Activated CD4-positive, alpha-beta T cell treated with anti-CD3 and anti-CD28 coated beads for 4 hours (primary cell): Measurements from ENCODE around the gene HS3ST3B1.

Experiments
- DNase-seq, 2 donors: peaks; one replicate each; pipeline ENCODE4 v3.0.0-alpha.2; 2020

The HS3ST3B1 gene

DNA sequence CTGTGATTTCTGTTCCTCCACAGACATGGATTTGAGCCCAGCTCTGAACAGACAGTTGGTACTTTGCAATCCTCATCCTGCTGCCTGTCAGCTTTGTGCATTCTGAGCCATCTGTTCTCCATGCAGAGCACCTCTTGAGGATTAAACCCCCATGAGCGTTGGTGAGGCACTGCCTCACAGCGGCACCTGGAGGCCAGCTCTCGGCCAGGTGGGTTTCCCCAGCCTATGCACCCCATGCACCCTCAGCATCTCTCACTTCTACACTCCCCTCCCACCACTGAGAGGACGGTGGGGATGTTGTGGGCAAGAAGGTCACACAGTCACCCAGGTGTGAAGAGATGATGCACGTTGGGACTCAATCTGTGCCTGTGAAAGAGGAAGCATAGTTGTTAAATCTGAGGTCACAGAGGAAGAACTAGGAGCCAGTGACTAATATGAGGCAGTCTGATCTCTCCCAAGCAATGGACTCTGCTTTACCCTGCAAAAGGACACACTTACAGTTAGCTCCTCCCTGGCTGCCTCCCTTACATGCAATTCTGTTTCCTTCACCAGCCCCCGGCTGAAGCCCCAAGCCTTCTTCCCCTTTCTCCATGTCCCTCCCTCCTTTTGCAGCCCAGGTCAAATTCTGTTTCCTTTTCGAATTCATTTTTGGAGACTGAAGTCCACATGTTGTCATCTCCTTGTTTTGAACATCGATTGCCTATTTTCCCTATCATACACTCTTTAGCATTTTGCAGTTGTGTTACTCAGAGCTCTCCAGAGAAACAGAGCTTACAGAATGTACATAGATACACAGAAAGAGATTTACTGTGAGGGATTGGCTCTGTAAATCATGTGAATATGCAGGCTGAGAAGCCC, 58.5 kb downstream of the HS3ST3B1 start:
- DNase-seq = no peak

DNA sequence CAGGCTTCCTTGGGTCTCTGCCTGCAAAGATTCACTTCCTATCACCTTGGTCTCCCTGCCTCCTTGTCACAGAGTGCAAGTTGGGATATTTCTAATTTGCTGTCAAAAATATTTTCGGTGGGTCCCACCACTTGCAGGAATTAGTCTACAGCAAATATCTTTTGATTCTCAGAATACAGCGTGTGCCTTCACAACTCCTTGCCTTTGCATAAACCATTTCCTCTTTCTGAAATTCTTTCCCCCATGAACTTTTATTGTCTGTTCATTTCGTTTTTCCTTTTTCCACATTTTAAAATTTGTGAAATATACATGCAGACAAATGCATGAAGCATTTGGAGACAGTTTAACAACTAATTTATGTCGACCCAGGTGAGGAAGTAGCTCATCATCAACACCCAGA, 60.0 kb downstream of the HS3ST3B1 start:
- no peak for DNase-seq

DNA sequence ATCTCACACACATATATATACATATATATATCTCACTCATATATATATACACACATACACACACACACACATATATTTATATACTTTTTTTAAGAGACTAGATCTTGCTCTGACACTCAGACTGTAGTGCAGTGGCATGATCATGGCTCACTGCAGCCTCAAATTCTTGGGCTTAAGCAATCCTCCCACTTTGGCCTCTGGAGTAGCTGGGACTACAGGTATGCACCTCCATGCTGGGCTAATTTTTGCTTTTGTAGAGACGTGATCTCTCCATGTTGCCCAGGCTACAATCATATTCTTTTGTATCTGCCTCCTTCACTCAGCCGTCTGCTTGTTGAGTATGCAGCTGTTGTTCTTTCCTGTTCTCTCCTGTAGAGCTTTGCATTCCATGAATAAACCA, 60.6 kb downstream of the HS3ST3B1 start:
- no peak for DNase-seq

DNA sequence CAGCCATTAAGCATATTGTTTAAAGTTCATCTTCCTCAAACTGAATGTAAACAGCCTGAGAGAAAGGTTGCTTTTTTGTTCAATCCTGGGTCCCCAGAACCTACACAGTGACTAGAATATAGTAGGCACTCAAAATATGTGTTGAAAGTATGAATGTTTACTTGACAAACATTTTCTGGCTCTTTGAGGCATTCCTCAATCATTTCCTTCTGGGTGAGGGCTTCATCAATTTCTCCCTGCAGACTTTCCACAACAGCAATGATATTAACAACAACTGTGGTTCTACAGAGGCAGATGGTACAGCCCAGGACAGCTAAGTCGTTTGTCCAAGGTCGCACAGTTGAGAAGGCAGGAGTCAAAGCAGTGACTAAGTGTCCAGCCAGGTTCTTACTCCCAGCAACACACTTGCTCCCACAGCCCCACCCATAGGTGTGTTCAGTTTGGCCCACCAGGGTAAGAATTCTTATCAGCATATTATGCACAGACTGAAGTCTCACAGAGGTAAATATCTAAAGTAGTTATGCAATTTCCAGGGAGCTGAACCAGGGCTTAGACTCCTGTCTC, 61.1 kb downstream of the HS3ST3B1 start:
- DNase-seq = no peak

- no peak for DNase-seq
Observed at GRCh38 chr17:14366199-14366598, 65.3 kb downstream of the HS3ST3B1 start.

DNA sequence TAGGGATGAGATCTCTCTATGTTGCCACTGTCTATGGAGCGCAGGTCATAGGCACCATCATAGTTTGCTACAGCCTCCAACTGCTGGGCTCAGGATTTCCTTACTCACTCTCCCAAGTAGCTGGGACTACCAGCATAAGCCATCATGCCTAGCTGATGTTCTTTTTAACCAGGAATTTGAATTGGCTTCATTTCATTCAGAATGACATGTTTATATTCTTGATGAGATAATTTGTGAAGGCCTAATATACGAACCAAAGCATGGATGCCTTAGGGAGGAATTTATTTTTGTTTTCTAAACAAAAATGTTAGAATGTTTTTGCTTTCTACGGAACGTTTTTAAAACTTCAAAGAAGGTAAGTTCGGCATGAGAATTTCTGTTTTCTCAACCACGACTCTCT, 71.6 kb downstream of the HS3ST3B1 start:
- DNase-seq = no peak

DNA sequence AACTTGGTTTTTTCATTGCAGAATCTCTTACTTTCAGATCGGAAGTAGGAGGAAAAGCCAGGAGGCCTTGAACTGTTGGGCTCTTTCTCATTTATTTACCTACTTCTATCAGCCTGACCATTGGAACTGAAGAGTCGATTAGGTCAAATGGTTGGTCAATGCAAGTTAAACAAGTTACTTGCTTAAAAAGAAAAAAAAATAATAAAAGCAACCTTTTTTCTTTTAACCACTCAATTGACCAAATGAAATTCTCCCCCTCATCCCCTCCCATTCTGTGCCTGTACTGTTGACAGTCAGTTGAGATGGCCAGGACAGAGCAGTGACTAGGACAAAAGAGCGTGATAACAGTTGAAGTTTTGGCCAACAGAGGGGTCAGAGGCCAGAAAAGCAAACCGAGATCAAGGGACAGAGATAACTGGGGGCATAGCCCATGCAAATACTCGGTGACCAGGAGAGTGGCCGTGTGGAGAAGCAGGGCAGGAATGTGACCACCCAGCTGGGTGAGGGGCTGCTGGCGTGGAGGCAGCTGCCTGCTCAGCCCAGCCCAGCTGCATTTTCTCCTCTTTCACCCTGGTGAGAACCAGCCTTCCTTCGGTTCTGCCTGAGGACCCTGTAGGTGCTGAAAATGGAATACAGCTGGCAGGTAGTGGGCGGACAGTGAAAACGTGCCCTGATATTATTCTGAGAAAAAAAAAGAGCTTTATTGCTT, 72.2 kb downstream of the HS3ST3B1 start:
- DNase-seq = no peak

DNA sequence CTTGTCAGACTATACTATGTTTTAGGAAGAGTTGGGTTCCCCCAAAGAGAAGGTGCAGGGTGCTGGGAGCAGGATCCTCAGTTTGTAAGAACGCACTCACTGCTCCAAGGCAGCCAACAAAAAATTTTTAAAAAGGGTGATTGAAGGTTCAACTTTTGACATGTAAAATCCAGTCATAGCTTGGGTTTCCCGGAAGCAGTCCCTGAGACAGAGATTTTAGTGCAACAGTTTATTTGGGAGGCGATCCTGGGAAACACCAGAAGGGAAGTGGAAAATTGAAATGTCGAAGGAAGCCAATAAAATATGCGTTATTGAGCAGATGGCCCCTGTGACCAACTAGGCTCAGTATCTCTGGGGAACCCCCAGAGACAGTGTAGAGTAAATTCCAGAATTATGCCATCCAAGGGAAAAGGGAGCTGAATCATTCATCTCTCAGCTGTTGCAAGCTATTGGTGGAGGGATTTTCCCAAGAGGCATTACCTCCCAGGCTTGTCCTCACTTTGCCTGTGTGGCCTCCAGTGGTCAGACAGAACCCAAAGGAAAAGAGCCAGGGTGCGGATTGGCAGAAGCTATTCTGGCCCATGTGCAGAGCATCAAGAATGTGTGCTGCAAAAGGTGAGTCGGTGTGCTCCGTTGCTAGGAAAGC, 72.9 kb downstream of the HS3ST3B1 start:
- DNase-seq = no peak

DNA sequence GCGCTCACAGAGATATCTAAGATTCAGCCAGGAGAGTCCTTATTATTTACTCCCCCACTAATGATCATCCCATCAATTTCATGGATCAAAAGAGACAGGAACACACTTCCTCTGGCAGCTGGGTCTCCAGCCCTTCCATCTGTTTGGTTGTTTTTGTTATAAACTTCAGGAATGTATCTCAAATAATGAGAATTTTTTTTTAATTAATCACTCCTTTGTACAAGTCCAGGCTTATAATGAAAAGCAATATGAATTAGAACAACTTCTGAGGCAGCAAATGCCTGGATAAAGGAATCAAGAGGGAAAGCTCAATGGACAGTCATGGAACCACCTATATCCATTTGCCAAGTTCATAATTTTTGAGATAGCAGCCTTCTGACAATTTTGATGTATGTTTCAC, 73.4 kb downstream of the HS3ST3B1 start:
- no peak for DNase-seq

DNA sequence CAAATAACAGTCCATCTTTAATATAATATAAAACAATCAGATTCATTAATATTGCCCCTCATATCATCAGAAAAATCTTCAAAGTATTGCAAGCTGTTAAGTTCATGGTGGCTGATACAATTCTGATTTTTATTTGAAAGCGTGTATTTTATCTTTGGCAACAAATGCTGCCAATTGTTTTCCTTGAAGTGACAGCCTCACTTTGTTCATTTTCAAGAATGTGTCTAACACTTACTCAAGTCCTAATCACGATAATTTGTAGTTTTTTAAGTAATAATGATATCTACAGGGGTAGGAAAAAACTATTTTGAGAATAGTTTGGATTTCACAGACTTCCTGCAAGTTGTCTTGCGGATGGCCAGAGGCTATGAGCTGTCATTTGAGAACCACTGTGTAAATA, 75.8 kb downstream of the HS3ST3B1 start:
- DNase-seq = no peak

GRCh38 chr17:14381606-14382005, 80.7 kb downstream of the HS3ST3B1 start:
- DNase-seq = no peak

DNA sequence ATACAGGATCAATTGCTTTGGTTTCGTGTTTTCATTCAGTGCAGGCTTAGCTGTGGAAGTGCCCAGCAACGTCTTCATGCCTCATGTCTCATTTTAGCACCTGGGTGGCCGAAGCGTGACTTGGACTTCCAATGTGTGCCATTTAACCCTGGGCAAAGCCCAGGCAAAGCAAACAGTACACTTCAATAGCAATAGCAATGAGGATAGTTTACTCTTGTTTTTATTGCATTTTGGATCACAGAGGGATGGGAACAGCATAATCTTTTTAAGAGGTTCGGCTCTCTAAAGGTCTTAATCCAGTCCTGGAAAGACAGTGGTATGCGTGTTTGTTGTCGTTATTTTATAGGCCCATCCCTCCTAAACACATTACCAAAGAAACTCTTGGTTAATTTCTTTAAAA, 86.2 kb downstream of the HS3ST3B1 start:
- DNase-seq = no peak

GRCh38 chr17:14389681-14390080, 88.8 kb downstream of the HS3ST3B1 start:
- DNase-seq = no peak

DNA sequence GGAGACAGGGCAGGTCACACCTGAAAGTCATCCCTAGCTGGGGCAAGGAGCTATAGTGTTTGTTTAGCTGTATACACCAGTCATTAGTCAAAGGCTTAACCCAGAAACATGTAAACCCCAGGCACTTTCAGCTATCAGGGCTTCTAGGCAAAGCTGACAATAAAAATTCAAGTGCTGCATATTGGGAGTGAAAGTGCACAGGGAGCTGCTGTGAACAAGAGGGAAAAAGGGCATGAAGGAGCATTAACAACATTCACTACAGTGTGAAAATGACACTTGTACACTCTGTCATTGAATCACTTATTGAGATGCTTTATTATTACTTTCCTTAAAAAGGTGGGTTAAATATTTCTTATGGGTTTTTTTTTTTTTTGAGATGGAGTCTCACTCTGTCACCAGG, 92.8 kb downstream of the HS3ST3B1 start:
- DNase-seq = no peak

DNA sequence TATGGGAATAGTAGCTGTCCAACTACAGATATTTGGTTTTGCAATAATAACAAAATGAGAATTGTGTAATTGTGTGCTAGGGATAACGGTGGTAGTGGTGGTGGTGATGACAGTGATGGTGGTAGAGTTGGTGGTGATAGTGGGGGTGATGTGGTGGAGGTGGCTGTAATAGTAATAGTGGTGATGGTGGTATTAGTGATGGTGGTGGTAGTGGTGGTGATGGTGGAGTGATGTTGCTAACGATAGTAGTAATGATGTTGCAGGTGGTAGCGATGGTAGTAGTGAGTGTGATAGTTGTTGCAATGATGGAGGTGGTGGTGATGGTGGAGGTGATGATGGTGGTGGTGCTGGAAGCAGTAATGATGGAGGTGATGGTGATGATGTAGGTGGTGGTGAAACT, 94.4 kb downstream of the HS3ST3B1 start:
- no peak for DNase-seq

- DNase-seq = no peak
Observed at GRCh38 chr17:14396547-14396946, 95.7 kb downstream of the HS3ST3B1 start.

- no peak for DNase-seq
Observed at GRCh38 chr17:14398766-14399165, 97.9 kb downstream of the HS3ST3B1 start.
